ENCODE data around the gene MTMR12.
A peak's percentile ranks its signal among the peaks of the same experiment; 100 is the strongest.
"Not testable (repeated sequence)": the region's sequence is repeated elsewhere in the genome, so short reads cannot be mapped to it uniquely, and the experiment has no call there.

MTMR12 gene

GRCh38 chr5:32315221-32316014, 2.7 kb upstream of the MTMR12 start:
- no peak for DNase-seq
- TF ChIP-seq GATA1 (IDR thresholded peaks at IDR 0.05; ENCODE audit: low read depth, low read length) (no peak), POLR2A (IDR thresholded peaks at IDR 0.05; ENCODE audit: low read length) (no peak)

GRCh38 chr5:32314658-32315057, 1.9 kb upstream of the MTMR12 start:
- no peak for TF ChIP-seq GATA1 (IDR thresholded peaks at IDR 0.05; ENCODE audit: low read depth, low read length)
- TF ChIP-seq POLR2A (IDR thresholded peaks at IDR 0.05; ENCODE audit: low read length): no peak
- DNase-seq: no peak

GRCh38 chr5:32314152-32314488, 1.4 kb upstream of the MTMR12 start:
- not testable (repeated sequence) for DNase-seq

GRCh38 chr5:32312197-32312594, 543 bp downstream of the MTMR12 start:
- peak; percentile 76 to 81 for DNase-seq
- TF ChIP-seq POLR2A (IDR thresholded peaks at IDR 0.05; ENCODE audit: low read length) (no peak), GATA1 (IDR thresholded peaks at IDR 0.05; ENCODE audit: low read depth, low read length) (no peak)

GRCh38 chr5:32311404-32312196, 1.1 kb downstream of the MTMR12 start:
- TF ChIP-seq GATA1 (IDR thresholded peaks at IDR 0.05; ENCODE audit: low read depth, low read length) (no peak), POLR2A (IDR thresholded peaks at IDR 0.05; ENCODE audit: low read length) (no peak)

GRCh38 chr5:32309761-32310160, 3.0 kb downstream of the MTMR12 start:
- TF ChIP-seq GATA1 (IDR thresholded peaks at IDR 0.05; ENCODE audit: low read depth, low read length): no peak
- no peak for TF ChIP-seq POLR2A (IDR thresholded peaks at IDR 0.05; ENCODE audit: low read length)
- DNase-seq: no peak

More at GRCh38 chr5:32311404-32312196, 1.1 kb downstream of the MTMR12 start:
- DNase-seq: peak; percentile 23 to 41

- no peak for TF ChIP-seq POLR2A (IDR thresholded peaks at IDR 0.05; ENCODE audit: low read length)
- TF ChIP-seq GATA1 (IDR thresholded peaks at IDR 0.05; ENCODE audit: low read depth, low read length): no peak
- peak in 1 of 2 experiments; percentile 21 for DNase-seq
Measured at GRCh38 chr5:32308946-32309345, 3.8 kb downstream of the MTMR12 start.

GRCh38 chr5:32307769-32308194, 5.0 kb downstream of the MTMR12 start:
- TF ChIP-seq POLR2A (IDR thresholded peaks at IDR 0.05; ENCODE audit: low read length) (no peak), GATA1 (IDR thresholded peaks at IDR 0.05; ENCODE audit: low read depth, low read length) (no peak)
- peak in 1 of 2 experiments; percentile 39 for DNase-seq

GRCh38 chr5:32304622-32305021, 8.1 kb downstream of the MTMR12 start:
- DNase-seq: peak; percentile 12 to 45
- TF ChIP-seq GATA1 (IDR thresholded peaks at IDR 0.05; ENCODE audit: low read depth, low read length) (no peak), POLR2A (IDR thresholded peaks at IDR 0.05; ENCODE audit: low read length) (no peak)

GRCh38 chr5:32303755-32304120, 9.0 kb downstream of the MTMR12 start:
- TF ChIP-seq GATA1 (IDR thresholded peaks at IDR 0.05; ENCODE audit: low read depth, low read length) (no peak), POLR2A (IDR thresholded peaks at IDR 0.05; ENCODE audit: low read length) (no peak)
- DNase-seq: no peak

- no peak for DNase-seq
- TF ChIP-seq GATA1 (IDR thresholded peaks at IDR 0.05; ENCODE audit: low read depth, low read length) (no peak), POLR2A (IDR thresholded peaks at IDR 0.05; ENCODE audit: low read length) (no peak)
Measured at GRCh38 chr5:32302835-32303754, 9.6 kb downstream of the MTMR12 start.

GRCh38 chr5:32301891-32302290, 10.8 kb downstream of the MTMR12 start:
- no peak for DNase-seq
- no peak for TF ChIP-seq POLR2A (IDR thresholded peaks at IDR 0.05; ENCODE audit: low read length)
- TF ChIP-seq GATA1 (IDR thresholded peaks at IDR 0.05; ENCODE audit: low read depth, low read length): no peak

- TF ChIP-seq GATA1 (IDR thresholded peaks at IDR 0.05; ENCODE audit: low read depth, low read length): no peak
- peak; percentile 12 to 31 for DNase-seq
Measured at GRCh38 chr5:32299059-32299677, 13.6 kb downstream of the MTMR12 start.
